GM12878 (cell line): ENCODE data around the gene FAM120A. TPM values are rescaled to one million over a fixed set of nuclear protein-coding genes. Genes with fewer than 3 reads are reported as not detected.

Experiments
- ATAC-seq: fragments of 200-7000 bp; cut with Tn5 transposase; 3 replicates; pipeline ENCODE4 v1.9.1; 2020; ENCODE audit warnings: mild to moderate bottlenecking, moderate library complexity
- BruUV-seq: library from RNA; stranded (reverse); fragments of 400-500 nt; replicated peaks from 2 replicates; lab custom pipeline; 2021; lab: Mats Ljungman, UMichigan
- CTCF ChIA-PET: fragments of 300-600 bp; sonication (Branson Sonifier 250); formaldehyde crosslinking; extraction: SDS; loops from one replicate; lab custom pipeline; 2021; ENCODE audit warnings: inconsistent platforms; lab: Yijun Ruan, JAX
- POLR2A ChIA-PET: fragments of 350-600 bp; formaldehyde crosslinking; extraction: SDS; loops from one replicate; lab custom pipeline; 2021; ENCODE audit warnings: inconsistent platforms; lab: Charles Lee
- RAD21 ChIA-PET: fragments of 300-600 bp; sonication (Branson Sonifier 250); formaldehyde crosslinking; loops from one replicate; lab custom pipeline; 2023; ENCODE audit warnings: antibody characterized with exemption; ENCODE audit not compliant: unreplicated experiment; lab: Charles Lee
- SMC1A ChIA-PET: fragments of 300-600 bp; sonication (Branson Sonifier 250); formaldehyde crosslinking; loops from one replicate; lab custom pipeline; 2023; ENCODE audit not compliant: unreplicated experiment, uncharacterized antibody; lab: Charles Lee
- DNase-seq: peaks from one replicate; pipeline ENCODE4 v3.0.0-alpha.2; 2011; ENCODE audit warnings: low read depth, low spot score
- FAIRE-seq: peaks from 3 replicates; lab custom pipeline; 2011; peaks lifted over from hg19 to GRCh38; lab: Jason Lieb, UNC
- H2AFZ ChIP-seq: 2 replicates; pipeline ENCODE4 v1.6.0; 2011; ENCODE audit warnings: low read depth, low read length, control low read depth; ENCODE audit not compliant: control insufficient read depth
- H3K27ac ChIP-seq: 2 replicates; pipeline ENCODE4 v1.5.1; 2011; ENCODE audit warnings: control low read depth; ENCODE audit not compliant: control insufficient read depth, insufficient read depth
- H3K27me3 ChIP-seq, 2 experiments: replicated peaks in 1 of 2; 2 replicates each; pipeline versions ENCODE4 v1.6.0 to v1.6.1; 2011; ENCODE audit warnings: low read length in 1 of 2; ENCODE audit not compliant: control insufficient read depth in 2 of 2, insufficient read depth in 2 of 2
- H3K36me3 ChIP-seq, 2 experiments: 2 replicates each; pipeline ENCODE4 v1.5.1; 2011; ENCODE audit warnings: low read length in 1 of 2; ENCODE audit not compliant: control insufficient read depth in 2 of 2, insufficient read depth in 2 of 2
- H3K4me1 ChIP-seq: 2 replicates; pipeline ENCODE4 v1.6.1; 2011; ENCODE audit warnings: mild to moderate bottlenecking, low read length, moderate library complexity, mixed read lengths; ENCODE audit not compliant: control insufficient read depth, insufficient read depth
- H3K4me2 ChIP-seq: 2 replicates; pipeline ENCODE4 v1.6.0; 2011; ENCODE audit warnings: control low read depth; ENCODE audit not compliant: control insufficient read depth, insufficient read depth
- H3K4me3 ChIP-seq: fragments of 200-600 bp; sonication (generic); 2 replicates; pipeline ENCODE4 v1.5.1; 2016
- H3K79me2 ChIP-seq: 2 replicates; pipeline ENCODE4 v1.6.0; 2011; ENCODE audit warnings: low read length; ENCODE audit not compliant: control insufficient read depth, insufficient read depth
- H3K9ac ChIP-seq: 2 replicates; pipeline ENCODE4 v1.8.0; 2011; ENCODE audit warnings: low read length, control low read depth, mixed read lengths; ENCODE audit not compliant: control insufficient read depth, insufficient read depth
- H3K9me3 ChIP-seq: replicated peaks from 3 replicates; pipeline ENCODE4 v1.5.1; 2011; ENCODE audit warnings: mild to moderate bottlenecking, low read length; ENCODE audit not compliant: control insufficient read depth, insufficient read depth
- H4K20me1 ChIP-seq: 2 replicates; pipeline ENCODE4 v1.6.0; 2011; ENCODE audit not compliant: control insufficient read depth, insufficient read depth
- DPF2 ChIP-seq: fragments of 450-650 bp; IDR thresholded peaks from 2 replicates; pipeline ENCODE4 v1.6.1; 2017; ENCODE audit warnings: mild to moderate bottlenecking
- GABPA ChIP-seq: IDR thresholded peaks from 2 replicates; pipeline ENCODE4 v1.6.1; 2014; ENCODE audit warnings: antibody characterized with exemption, low read depth, mild to moderate bottlenecking, inconsistent platforms
- IRF3 ChIP-seq: fragments of 450-650 bp; IDR thresholded peaks from 2 replicates; pipeline ENCODE4 v1.6.1; 2014; ENCODE audit warnings: mild to moderate bottlenecking
- NFYB ChIP-seq: IDR thresholded peaks from 2 replicates; pipeline ENCODE4 v1.6.1; 2011; ENCODE audit warnings: low read depth, mild to moderate bottlenecking, low read length, improper control_type of control experiment, moderate library complexity; ENCODE audit not compliant: insufficient read depth
- PML ChIP-seq: IDR thresholded peaks from 2 replicates; pipeline ENCODE4 v1.6.1; 2012; ENCODE audit warnings: low read length, inconsistent platforms
- ZBTB33 ChIP-seq: fragments of 450-650 bp; IDR thresholded peaks from 2 replicates; pipeline ENCODE4 v1.6.1; 2017; ENCODE audit warnings: mild to moderate bottlenecking
- WGBS: methylation state at CpG from one replicate; pipeline ENCODE4 v1.1.6; 2016; ENCODE audit warnings: low lambda C conversion rate; ENCODE audit not compliant: insufficient replicate concordance, insufficient coverage; ENCODE audit errors: missing lambda C conversion rate; 5-methylcytosine and 5-hydroxymethylcytosine counted together
- in situ Hi-C: fragments of 300-500 bp; cut with MboI; formaldehyde crosslinking; loops from 9 replicates; pipeline ENCODE4 v1.14.3; 2018; ENCODE audit warnings: mixed read lengths
- intact Hi-C: fragments of 100-400 bp; cut with micrococcal nuclease; formaldehyde crosslinking; loops from one replicate; pipeline ENCODE4 v1.14.2; 2022; ENCODE audit not compliant: unreplicated experiment
- polyA plus RNA-seq, 11 experiments: library from polyadenylated mRNA; depleted of rRNA in 4 of 11; unstranded in 6 of 11; stranded (reverse) in 5 of 11; fragments of >200 nt; fragmentation: Nextera tagmentation in 4 of 11; fragmentation: Illumina TruSeq in 1 of 11; extraction: Ambion mirVana in 4 of 11; extraction: Trizol in 1 of 11; gene quantifications; 1 replicate in 1 of 11; 2 replicates in 10 of 11; pipeline versions ENCODE4 v1.2.1 to v1.2.3, GENCODE V29; 2011 to 2016; ENCODE audit warnings: inconsistent platforms in 2 of 11, missing spikeins in 2 of 11, low read depth in 1 of 11
- total RNA-seq, 4 experiments: library from RNA; depleted of rRNA in 3 of 4; stranded (reverse); fragments of >200 nt in 3 of 4; fragmentation: Illumina TruSeq in 1 of 4; extraction: Trizol in 1 of 4; gene quantifications; 2 replicates each; pipeline versions ENCODE4 v1.2.1 to v1.2.3, GENCODE V29; 2013 to 2021
- TF ChIP-seq, protein P1 (sequence below): fragments of 450-650 bp; IDR thresholded peaks from 2 replicates; pipeline ENCODE4 v1.6.1; 2016; ENCODE audit warnings: mild to moderate bottlenecking, moderate library complexity, borderline replicate concordance

FAM120A gene
- total and polyA plus RNA-seq, 10 of the 15 experiments (the other 5 are each of a cell fraction or from before 2014, with no cell fraction given) = 13.1 to 89.6 (median 52.5) TPM

- no peak overlapping the region for H2AFZ ChIP-seq
- ChIA-PET RAD21 (no interaction called here), POLR2A (interaction anchor here (0.6 to 1.4 kb wide), 2 partner anchors 30 to 623 kb away, joined by 3 to 4 read pairs; partner anchors contain the start of gene FAM120AOS), CTCF (no interaction called here), SMC1A (interaction anchor here (0.6 to 1.7 kb wide), 4 partner anchors 8 to 69 kb away, joined by 3 to 5 read pairs (median 3); no protein-coding TSS in a partner anchor)
- no peaks in the 10 kb centered on the region for H4K20me1 ChIP-seq
- H3K9ac ChIP-seq = no peak overlapping the region
- H3K27me3 ChIP-seq = no peaks in the 10 kb centered on the region
- ATAC-seq (no peak), DNase-seq (no peak), FAIRE-seq (no peak)
- H3K36me3 ChIP-seq = peaks cover 10% of the 10 kb centered on the region in 2 experiments; a peak in 3 of 4 replicates
- H3K4me3 ChIP-seq = no peak overlapping the region
- H3K27ac ChIP-seq = no peak overlapping the region
- TF ChIP-seq IRF3 (no peak), ZBTB33 (no peak), DPF2 (no peak), GABPA (no peak), NFYB (no peak), PML (no peak)
- TF ChIP-seq, protein P1, sequence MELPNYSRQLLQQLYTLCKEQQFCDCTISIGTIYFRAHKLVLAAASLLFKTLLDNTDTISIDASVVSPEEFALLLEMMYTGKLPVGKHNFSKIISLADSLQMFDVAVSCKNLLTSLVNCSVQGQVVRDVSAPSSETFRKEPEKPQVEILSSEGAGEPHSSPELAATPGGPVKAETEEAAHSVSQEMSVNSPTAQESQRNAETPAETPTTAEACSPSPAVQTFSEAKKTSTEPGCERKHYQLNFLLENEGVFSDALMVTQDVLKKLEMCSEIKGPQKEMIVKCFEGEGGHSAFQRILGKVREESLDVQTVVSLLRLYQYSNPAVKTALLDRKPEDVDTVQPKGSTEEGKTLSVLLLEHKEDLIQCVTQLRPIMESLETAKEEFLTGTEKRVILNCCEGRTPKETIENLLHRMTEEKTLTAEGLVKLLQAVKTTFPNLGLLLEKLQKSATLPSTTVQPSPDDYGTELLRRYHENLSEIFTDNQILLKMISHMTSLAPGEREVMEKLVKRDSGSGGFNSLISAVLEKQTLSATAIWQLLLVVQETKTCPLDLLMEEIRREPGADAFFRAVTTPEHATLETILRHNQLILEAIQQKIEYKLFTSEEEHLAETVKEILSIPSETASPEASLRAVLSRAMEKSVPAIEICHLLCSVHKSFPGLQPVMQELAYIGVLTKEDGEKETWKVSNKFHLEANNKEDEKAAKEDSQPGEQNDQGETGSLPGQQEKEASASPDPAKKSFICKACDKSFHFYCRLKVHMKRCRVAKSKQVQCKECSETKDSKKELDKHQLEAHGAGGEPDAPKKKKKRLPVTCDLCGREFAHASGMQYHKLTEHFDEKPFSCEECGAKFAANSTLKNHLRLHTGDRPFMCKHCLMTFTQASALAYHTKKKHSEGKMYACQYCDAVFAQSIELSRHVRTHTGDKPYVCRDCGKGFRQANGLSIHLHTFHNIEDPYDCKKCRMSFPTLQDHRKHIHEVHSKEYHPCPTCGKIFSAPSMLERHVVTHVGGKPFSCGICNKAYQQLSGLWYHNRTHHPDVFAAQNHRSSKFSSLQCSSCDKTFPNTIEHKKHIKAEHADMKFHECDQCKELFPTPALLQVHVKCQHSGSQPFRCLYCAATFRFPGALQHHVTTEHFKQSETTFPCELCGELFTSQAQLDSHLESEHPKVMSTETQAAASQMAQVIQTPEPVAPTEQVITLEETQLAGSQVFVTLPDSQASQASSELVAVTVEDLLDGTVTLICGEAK = no peak
- H3K79me2 ChIP-seq = peaks cover 14% of the 10 kb centered on the region
- 100% methylated on average over 2 of the region's 2 CpGs for WGBS
- in situ Hi-C loops (no loop called here), intact Hi-C loops (no loop called here)
- H3K4me2 ChIP-seq = no peak overlapping the region
- no peaks in the 10 kb centered on the region for H3K9me3 ChIP-seq
- no peaks in the 10 kb centered on the region for H3K4me1 ChIP-seq
- no TSS peak for BruUV-seq
Measured at GRCh38 chr9:93483497-93483896, 32.0 kb downstream of the FAM120A start.
